Trophoblast cell (in vitro differentiated cells and primary cell): ENCODE data around the gene EXOC4.

Source experiments
- DNase-seq, 2 donors: peaks; one replicate each; pipeline ENCODE4 v3.0.0-alpha.2; 2016
- H2AFZ ChIP-seq: 2 replicates; pipeline ENCODE4 v1.6.1; 2013; ENCODE audit warnings: low read length, moderate library complexity, mild to moderate bottlenecking; ENCODE audit not compliant: insufficient read depth, poor library complexity
- H2AK5ac ChIP-seq: 2 replicates; pipeline ENCODE4 v1.6.1; 2013; ENCODE audit warnings: mild to moderate bottlenecking, low read length
- H2BK120ac ChIP-seq: 2 replicates; pipeline ENCODE4 v1.6.1; 2013; ENCODE audit warnings: low read length, mild to moderate bottlenecking, moderate library complexity; ENCODE audit not compliant: insufficient read depth, poor library complexity
- H2BK12ac ChIP-seq: 2 replicates; pipeline ENCODE4 v1.6.1; 2013; ENCODE audit warnings: mild to moderate bottlenecking, low read length, moderate library complexity
- H2BK5ac ChIP-seq: 2 replicates; pipeline ENCODE4 v1.6.1; 2013; ENCODE audit warnings: low read length, low read depth, moderate library complexity, mild to moderate bottlenecking; ENCODE audit not compliant: poor library complexity
- H3K14ac ChIP-seq: 2 replicates; pipeline ENCODE4 v1.6.1; 2013; ENCODE audit warnings: mild to moderate bottlenecking, low read length
- H3K18ac ChIP-seq: 2 replicates; pipeline ENCODE4 v1.6.1; 2013; ENCODE audit warnings: mild to moderate bottlenecking, low read length
- H3K23ac ChIP-seq: 2 replicates; pipeline ENCODE4 v1.6.1; 2013; ENCODE audit warnings: low read length
- H3K27ac ChIP-seq: 2 replicates; pipeline ENCODE4 v1.5.1; 2013; ENCODE audit warnings: low read depth, mild to moderate bottlenecking, inconsistent platforms, low read length, moderate library complexity
- H3K27me3 ChIP-seq: 2 replicates; pipeline ENCODE4 v1.6.1; 2013; ENCODE audit warnings: inconsistent platforms, mild to moderate bottlenecking, low read length, moderate library complexity; ENCODE audit not compliant: insufficient read depth
- H3K36me3 ChIP-seq, 2 experiments: 1 replicate in 1 of 2; 2 replicates in 1 of 2; pipeline ENCODE4 v1.6.1; 2013; ENCODE audit warnings: low read length in 2 of 2, mild to moderate bottlenecking in 2 of 2, moderate library complexity in 1 of 2; ENCODE audit not compliant: insufficient read depth in 2 of 2, control insufficient read depth in 1 of 2
- H3K4ac ChIP-seq: 2 replicates; pipeline ENCODE4 v1.6.1; 2013; ENCODE audit warnings: low read depth, mild to moderate bottlenecking, low read length, moderate library complexity
- H3K4me1 ChIP-seq, 2 experiments: 1 replicate in 1 of 2; 2 replicates in 1 of 2; pipeline ENCODE4 v1.6.1; 2013; ENCODE audit warnings: low read length in 2 of 2, mild to moderate bottlenecking in 2 of 2, moderate library complexity in 1 of 2; ENCODE audit not compliant: insufficient read depth in 2 of 2, control insufficient read depth in 1 of 2
- H3K4me2 ChIP-seq: 2 replicates; pipeline ENCODE4 v1.6.1; 2013; ENCODE audit warnings: inconsistent platforms, mild to moderate bottlenecking, low read length, moderate library complexity
- H3K4me3 ChIP-seq: 2 replicates; pipeline ENCODE4 v1.5.1; 2013; ENCODE audit warnings: mild to moderate bottlenecking, low read depth, low read length, inconsistent platforms
- H3K79me1 ChIP-seq: one replicate; pipeline ENCODE4 v1.6.1; 2013; ENCODE audit warnings: low read length
- H3K79me2 ChIP-seq: 2 replicates; pipeline ENCODE4 v1.6.1; 2013; ENCODE audit warnings: low read length, mild to moderate bottlenecking; ENCODE audit not compliant: control insufficient read depth, insufficient read depth, poor library complexity
- H3K9ac ChIP-seq: 2 replicates; pipeline ENCODE4 v1.6.1; 2013; ENCODE audit warnings: mild to moderate bottlenecking, low read length
- H3K9me3 ChIP-seq: 2 replicates; pipeline ENCODE4 v1.6.1; 2013; ENCODE audit warnings: low read depth, mild to moderate bottlenecking, control low read depth, inconsistent platforms, low read length; ENCODE audit not compliant: insufficient read depth
- H4K12ac ChIP-seq: 2 replicates; pipeline ENCODE4 v1.6.1; 2013; ENCODE audit warnings: low read depth, mild to moderate bottlenecking, low read length, moderate library complexity
- H4K8ac ChIP-seq: 2 replicates; pipeline ENCODE4 v1.6.1; 2013; ENCODE audit warnings: low read depth, mild to moderate bottlenecking, low read length, moderate library complexity
- H4K91ac ChIP-seq: one replicate; pipeline ENCODE4 v1.6.1; 2013; ENCODE audit warnings: low read depth, mild to moderate bottlenecking, low read length, moderate library complexity
- WGBS: extraction: QIAGEN DNeasy Blood & Tissue Kit; methylation state at CpG from one replicate; pipeline ENCODE4 v1.1.7; 2013; ENCODE audit warnings: missing lambda C conversion rate; ENCODE audit not compliant: insufficient read length, insufficient coverage; ENCODE audit errors: extremely low coverage; 5-methylcytosine and 5-hydroxymethylcytosine counted together

The EXOC4 gene

GRCh38 chr7:133940368-133940767 is 687.5 kb downstream of the EXOC4 start:
- no peak overlapping the region for H3K4me2 ChIP-seq
- no CpG with 5 or more reads among the region's 1 CpG for WGBS
- H3K4me3 ChIP-seq = no peak overlapping the region
- H3K79me2 ChIP-seq = no peaks in the 10 kb centered on the region
- no peak overlapping the region for H3K27ac ChIP-seq
- no peak overlapping the region for H2BK5ac ChIP-seq
- no peaks in the 10 kb centered on the region for H3K36me3 ChIP-seq
- H3K14ac ChIP-seq = no peak overlapping the region
- H3K9ac ChIP-seq = no peak overlapping the region
- no peak overlapping the region for H4K8ac ChIP-seq
- H2AK5ac ChIP-seq = no peak overlapping the region
- H3K4ac ChIP-seq = no peak overlapping the region
- H3K4me1 ChIP-seq = no peaks in the 10 kb centered on the region
- no peaks in the 10 kb centered on the region for H3K27me3 ChIP-seq
- no peak overlapping the region for H3K23ac ChIP-seq
- H4K91ac ChIP-seq = no peak overlapping the region
- DNase-seq = no peak
- H3K9me3 ChIP-seq = no peaks in the 10 kb centered on the region
- H2AFZ ChIP-seq = no peak overlapping the region
- H2BK12ac ChIP-seq = no peak overlapping the region
- H3K18ac ChIP-seq = no peak overlapping the region
- H4K12ac ChIP-seq = no peak overlapping the region
- H2BK120ac ChIP-seq = no peak overlapping the region
- no peaks in the 10 kb centered on the region for H3K79me1 ChIP-seq

GRCh38 chr7:133941496-133941895 is 688.6 kb downstream of the EXOC4 start:
- Histone ChIP-seq H4K8ac (no peak overlapping the region), H3K4me2 (no peak overlapping the region), H4K12ac (no peak overlapping the region), H3K27me3 (no peaks in the 10 kb centered on the region), H3K18ac (no peak overlapping the region), H3K9me3 (no peaks in the 10 kb centered on the region), H3K4me1 (no peaks in the 10 kb centered on the region), H3K4ac (no peak overlapping the region), H3K23ac (no peak overlapping the region), H3K27ac (no peak overlapping the region), H2AFZ (no peak overlapping the region), H2BK5ac (no peak overlapping the region), H3K9ac (no peak overlapping the region), H2AK5ac (no peak overlapping the region), H3K14ac (no peak overlapping the region), H4K91ac (no peak overlapping the region), H3K79me2 (no peaks in the 10 kb centered on the region), H2BK12ac (no peak overlapping the region), H2BK120ac (no peak overlapping the region), H3K4me3 (no peak overlapping the region), H3K79me1 (no peaks in the 10 kb centered on the region), H3K36me3 (no peaks in the 10 kb centered on the region)
- DNase-seq = peak; percentile 37 to 85
- no CpG with 5 or more reads among the region's 2 CpGs for WGBS

GRCh38 chr7:133945497-133945896 is 692.6 kb downstream of the EXOC4 start:
- no peak overlapping the region for H3K14ac ChIP-seq
- peak; percentile 91 to 99 for DNase-seq

GRCh38 chr7:133947458-133948254 is 694.8 kb downstream of the EXOC4 start:
- Histone ChIP-seq H3K36me3 (no peaks in the 10 kb centered on the region), H4K8ac (no peak overlapping the region), H3K9ac (no peak overlapping the region), H3K4me2 (no peak overlapping the region), H3K27me3 (no peaks in the 10 kb centered on the region), H3K4me1 (peaks cover 3 to 4% of the 10 kb centered on the region in 2 experiments), H4K12ac (no peak overlapping the region), H3K9me3 (no peaks in the 10 kb centered on the region), H3K27ac (no peak overlapping the region), H3K23ac (no peak overlapping the region), H3K18ac (no peak overlapping the region), H3K79me1 (no peaks in the 10 kb centered on the region), H4K91ac (no peak overlapping the region), H2BK12ac (no peak overlapping the region), H3K14ac (no peak overlapping the region), H3K79me2 (no peaks in the 10 kb centered on the region), H3K4ac (no peak overlapping the region), H2BK5ac (no peak overlapping the region), H2AK5ac (no peak overlapping the region), H2AFZ (no peak overlapping the region), H2BK120ac (no peak overlapping the region), H3K4me3 (no peak overlapping the region)
- no CpG with 5 or more reads among the region's 6 CpGs for WGBS
- no peak for DNase-seq

More at GRCh38 chr7:133945497-133945896, 692.6 kb downstream of the EXOC4 start:
- Histone ChIP-seq H3K79me1 (no peaks in the 10 kb centered on the region), H2BK5ac (no peak overlapping the region), H2BK12ac (no peak overlapping the region), H4K12ac (no peak overlapping the region), H2AFZ (no peak overlapping the region), H4K91ac (no peak overlapping the region), H3K9me3 (no peaks in the 10 kb centered on the region), H3K79me2 (no peaks in the 10 kb centered on the region), H3K9ac (no peak overlapping the region), H3K36me3 (no peaks in the 10 kb centered on the region), H4K8ac (no peak overlapping the region), H3K27me3 (no peaks in the 10 kb centered on the region), H3K4ac (no peak overlapping the region), H2BK120ac (no peak overlapping the region), H3K4me3 (no peak overlapping the region), H3K23ac (no peak overlapping the region), H3K4me2 (no peak overlapping the region), H3K27ac (no peak overlapping the region), H2AK5ac (no peak overlapping the region), H3K4me1 (no peaks in the 10 kb centered on the region), H3K18ac (no peak overlapping the region)
- WGBS = no CpG with 5 or more reads among the region's 5 CpGs
